CD14-positive monocyte (primary cell): Measurements from ENCODE around the gene URGCP. TPM values are rescaled to one million over a fixed set of nuclear protein-coding genes. Genes with fewer than 3 reads are reported as not detected.

Experiments
- DNase-seq, 3 donors: peaks; one replicate each; pipeline ENCODE4 v3.0.0-alpha.2; 2011 to 2022
- H2AFZ ChIP-seq: 2 replicates; pipeline ENCODE4 v1.6.0; 2012; ENCODE audit warnings: mild to moderate bottlenecking, low read depth, low read length, inconsistent platforms; ENCODE audit not compliant: insufficient read depth, poor library complexity, severe bottlenecking
- H3K27ac ChIP-seq, 2 donors: 1 replicate in 1 of 2; 2 replicates in 1 of 2; pipeline ENCODE4 v1.5.1; 2012 to 2013; ENCODE audit warnings: low read length in 2 of 2, control low read depth in 1 of 2, inconsistent platforms in 1 of 2, low read depth in 1 of 2, mild to moderate bottlenecking in 1 of 2
- H3K27me3 ChIP-seq, 2 donors: one replicate each; pipeline versions ENCODE4 v1.6.0 to v1.6.1; 2011 to 2013; ENCODE audit warnings: low read length in 2 of 2; ENCODE audit not compliant: control insufficient read depth in 2 of 2, insufficient read depth in 2 of 2
- H3K36me3 ChIP-seq, 2 donors: replicated peaks in 1 of 2; 1 replicate in 1 of 2; 2 replicates in 1 of 2; pipeline versions ENCODE4 v1.5.1 to v1.6.1; 2012 to 2013; ENCODE audit warnings: low read length in 2 of 2, control low read depth in 1 of 2, inconsistent platforms in 1 of 2, mild to moderate bottlenecking in 1 of 2; ENCODE audit not compliant: insufficient read depth in 2 of 2, control insufficient read depth in 1 of 2
- H3K4me1 ChIP-seq, 2 donors: 1 replicate in 1 of 2; 2 replicates in 1 of 2; pipeline versions ENCODE4 v1.5.1 to v1.6.1; 2012 to 2013; ENCODE audit warnings: low read length in 2 of 2, control low read depth in 1 of 2, inconsistent platforms in 1 of 2, mild to moderate bottlenecking in 1 of 2, moderate library complexity in 1 of 2; ENCODE audit not compliant: insufficient read depth in 2 of 2, control insufficient read depth in 1 of 2
- H3K4me2 ChIP-seq: replicated peaks from 2 replicates; pipeline ENCODE3; 2012; ENCODE audit warnings: low read length, moderate library complexity, mild to moderate bottlenecking; ENCODE audit not compliant: poor library complexity, severe bottlenecking; ENCODE audit errors: extremely low read depth
- H3K4me3 ChIP-seq, 3 experiments: fragments of 200-600 bp in 1 of 3; sonication (generic) in 1 of 3; replicated peaks in 1 of 3; 1 replicate in 2 of 3; 2 replicates in 1 of 3; pipeline ENCODE4 v1.5.1; 2011 to 2013; ENCODE audit warnings: low read length in 3 of 3, mild to moderate bottlenecking in 3 of 3, control low read depth in 2 of 3, low read depth in 2 of 3, inconsistent platforms in 1 of 3, moderate library complexity in 1 of 3
- H3K79me2 ChIP-seq: 2 replicates; pipeline ENCODE4 v1.6.0; 2012; ENCODE audit warnings: mild to moderate bottlenecking, control low read depth, inconsistent platforms, low read length, moderate library complexity; ENCODE audit not compliant: insufficient read depth
- H3K9ac ChIP-seq: 2 replicates; pipeline ENCODE4 v1.6.0; 2017; ENCODE audit warnings: low read length, mild to moderate bottlenecking; ENCODE audit not compliant: insufficient read depth, poor library complexity, severe bottlenecking
- H3K9me3 ChIP-seq, 2 donors: replicated peaks in 1 of 2; 1 replicate in 1 of 2; 2 replicates in 1 of 2; pipeline versions ENCODE4 v1.5.1 to v1.6.1; 2012 to 2013; ENCODE audit warnings: low read length in 2 of 2, control low read depth in 1 of 2; ENCODE audit not compliant: control insufficient read depth in 1 of 2, insufficient read depth in 1 of 2
- H4K20me1 ChIP-seq: 2 replicates; pipeline ENCODE4 v1.6.0; 2012; ENCODE audit warnings: mild to moderate bottlenecking, low read length, control low read depth, moderate library complexity; ENCODE audit not compliant: insufficient read depth
- H3K27ac Mint-ChIP-seq, 7 donors: one replicate each; pipeline ENCODE4 v1.8.0; 2020; ENCODE audit warnings: mild to moderate bottlenecking in 7 of 7, mixed read lengths in 7 of 7, moderate library complexity in 6 of 7, inconsistent platforms in 2 of 7
- H3K27me3 Mint-ChIP-seq, 3 donors: one replicate each; pipeline ENCODE4 v1.8.0; 2021 to 2022; ENCODE audit warnings: low read depth in 3 of 3, mild to moderate bottlenecking in 3 of 3, mixed read lengths in 3 of 3, moderate library complexity in 3 of 3, inconsistent platforms in 1 of 3
- H3K36me3 Mint-ChIP-seq, 2 donors: one replicate each; pipeline ENCODE4 v1.8.0; 2020; ENCODE audit warnings: mixed read lengths in 2 of 2, inconsistent platforms in 1 of 2, mild to moderate bottlenecking in 1 of 2
- H3K4me1 Mint-ChIP-seq: one replicate; pipeline ENCODE4 v1.8.0; 2020; ENCODE audit warnings: mild to moderate bottlenecking, mixed read lengths
- H3K4me3 Mint-ChIP-seq, 2 donors: one replicate each; pipeline ENCODE4 v1.8.0; 2020; ENCODE audit warnings: mild to moderate bottlenecking in 2 of 2, mixed read lengths in 2 of 2, moderate library complexity in 1 of 2
- H3K9me3 Mint-ChIP-seq, 7 donors: one replicate each; pipeline ENCODE4 v1.8.0; 2020 to 2022; ENCODE audit warnings: mixed read lengths in 7 of 7, mild to moderate bottlenecking in 6 of 7, moderate library complexity in 6 of 7, inconsistent platforms in 2 of 7
- CTCF ChIP-seq: fragments of 200-600 bp; IDR thresholded peaks from one replicate; pipeline ENCODE4 v1.8.0; 2022; ENCODE audit warnings: antibody characterized with exemption, mild to moderate bottlenecking
- WGBS: methylation state at CpG from one replicate; pipeline ENCODE4 v1.1.5; 2013; ENCODE audit warnings: missing lambda C conversion rate; ENCODE audit not compliant: insufficient coverage; 5-methylcytosine and 5-hydroxymethylcytosine counted together
- intact Hi-C, 2 donors: fragments of 100-400 bp; cut with micrococcal nuclease; formaldehyde crosslinking; loops; one replicate each; pipeline versions ENCODE4 v1.15.0 to v1.15.1; 2023
- polyA plus RNA-seq, 3 donors: library from polyadenylated mRNA; depleted of rRNA in 1 of 3; unstranded in 2 of 3; stranded (reverse) in 1 of 3; fragments of 300-500 nt in 2 of 3; fragments of >200 nt in 1 of 3; fragmentation: Illumina TruSeq in 2 of 3; gene quantifications; 1 replicate in 2 of 3; 2 replicates in 1 of 3; pipeline ENCODE4 v1.2.3, GENCODE V29; 2012 to 2021

Gene URGCP
- polyA plus RNA-seq, 3 donors: 5.7 to 6.8 (median 5.9) TPM

GRCh38 chr7:43878867-43879266 lies 27.5 kb downstream of the URGCP start:
- no peaks in the 10 kb centered on the region for H3K9me3 Mint-ChIP-seq
- Histone ChIP-seq H3K36me3 (peaks cover 38 to 58% of the 10 kb centered on the region in 2 donors), H3K4me3 (no peak overlapping the region), H3K27me3 (no peaks in the 10 kb centered on the region), H3K4me2 (no peak overlapping the region), H3K9ac (no peak overlapping the region), H3K9me3 (no peaks in the 10 kb centered on the region), H4K20me1 (no peaks in the 10 kb centered on the region), H3K4me1 (peaks cover 11 to 13% of the 10 kb centered on the region in 2 donors), H3K79me2 (no peaks in the 10 kb centered on the region), H2AFZ (no peak overlapping the region), H3K27ac (no peak overlapping the region)
- H3K27me3 Mint-ChIP-seq: no peaks in the 10 kb centered on the region
- intact Hi-C loops: no loop called here
- peaks cover 12% of the 10 kb centered on the region for H3K4me1 Mint-ChIP-seq
- no peak for DNase-seq
- peaks cover 57 to 70% of the 10 kb centered on the region in 2 donors for H3K36me3 Mint-ChIP-seq
- no peak for TF ChIP-seq CTCF
- 94% methylated on average over 3 of the region's 5 CpGs for whole genome bisulfite sequencing
- no peak overlapping the region for H3K4me3 Mint-ChIP-seq
- H3K27ac Mint-ChIP-seq: peak overlapping the region in 4 of 7 donors; percentile 13 to 32 (median 26)

GRCh38 chr7:43877968-43878864 lies 28.2 kb downstream of the URGCP start:
- H3K4me3 Mint-ChIP-seq: no peak overlapping the region
- H3K4me3 ChIP-seq: no peak overlapping the region
- no peaks in the 10 kb centered on the region for H3K9me3 ChIP-seq
- H3K27me3 Mint-ChIP-seq: no peaks in the 10 kb centered on the region
- no peaks in the 10 kb centered on the region for H3K79me2 ChIP-seq
- H3K4me2 ChIP-seq: no peak overlapping the region
- no peak for DNase-seq
- WGBS: 95% methylated on average over 34 of the region's 38 CpGs
- H4K20me1 ChIP-seq: no peaks in the 10 kb centered on the region
- no peak overlapping the region for H3K27ac ChIP-seq
- peaks cover 12% of the 10 kb centered on the region for H3K4me1 Mint-ChIP-seq
- H3K9ac ChIP-seq: no peak overlapping the region
- peak overlapping the region in 4 of 7 donors; percentile 13 to 32 (median 24) for H3K27ac Mint-ChIP-seq
- no peak for TF ChIP-seq CTCF
- H2AFZ ChIP-seq: no peak overlapping the region
- peaks cover 37 to 54% of the 10 kb centered on the region in 2 donors for H3K36me3 ChIP-seq
- peaks cover 53 to 66% of the 10 kb centered on the region in 2 donors for H3K36me3 Mint-ChIP-seq
- H3K27me3 ChIP-seq: no peaks in the 10 kb centered on the region
- intact Hi-C loops: no loop called here
- H3K9me3 Mint-ChIP-seq: peaks cover 0 to under 1% (median 0%) of the 10 kb centered on the region in 7 donors
- H3K4me1 ChIP-seq: peaks cover 11 to 13% of the 10 kb centered on the region in 2 donors
